ENCODE data around the gene MAPKAPK3.

GRCh38 chr3:50630394-50630793 lies 13.4 kb downstream of the MAPKAPK3 start:
- TF ChIP-seq CTCF (IDR thresholded peaks at IDR 0.05 in 8 of 11, conservative IDR thresholded peaks at IDR 0.05 in 3 of 11) = no peak
- no peak for TF ChIP-seq POLR2A (IDR thresholded peaks at IDR 0.05)
- TF ChIP-seq POLR2AphosphoS5 (IDR thresholded peaks at IDR 0.05) = no peak

Measured in spleen (tissue), 7 donors.